Pericardium fibroblast (primary cell): ENCODE data around the gene TEKT5. TPM values are rescaled to one million over a fixed set of nuclear protein-coding genes. Genes with fewer than 3 reads are reported as not detected.

Source experiments
- total RNA-seq: library from RNA; depleted of rRNA; stranded (reverse); fragments of >200 nt; gene quantifications from 2 replicates; pipeline ENCODE4 v1.2.3, GENCODE V29; 2015

The TEKT5 gene
- total RNA-seq: 0.09 TPM in 1 of 2 replicates, not detected in the other

DNA sequence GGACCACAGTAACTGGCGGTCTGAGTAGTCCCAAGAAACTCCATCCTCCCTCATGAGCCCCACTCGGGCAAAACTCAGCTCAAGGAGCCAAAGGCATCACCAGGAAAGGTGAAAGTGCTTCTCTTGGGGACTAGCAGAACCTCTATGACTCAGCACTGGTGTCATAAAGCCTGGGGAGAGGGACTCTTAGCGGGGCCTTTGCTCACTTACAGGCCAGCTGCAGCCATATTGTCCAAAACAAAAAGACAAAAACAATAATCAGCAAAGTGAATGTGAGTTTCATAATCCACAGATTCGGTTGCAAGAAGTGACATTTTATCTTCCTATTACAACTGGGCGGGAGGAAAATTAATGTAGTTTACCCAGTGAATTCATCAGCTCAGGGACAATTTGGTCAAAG, at the start of gene TEKT5:
Gene TEKT5 (minus strand): TSS at position 101 of the 400 bp plus-strand sequence. CDS start 57 bp downstream, at position 44.

GRCh38 chr16:10743610-10744369, 49.1 kb upstream of the TEKT5 start, which contains the start of gene NUBP1:
TSS of gene NUBP1 (plus strand) at chr16:10743842. CDS start at chr16:10743864, 22 bp downstream.

DNA sequence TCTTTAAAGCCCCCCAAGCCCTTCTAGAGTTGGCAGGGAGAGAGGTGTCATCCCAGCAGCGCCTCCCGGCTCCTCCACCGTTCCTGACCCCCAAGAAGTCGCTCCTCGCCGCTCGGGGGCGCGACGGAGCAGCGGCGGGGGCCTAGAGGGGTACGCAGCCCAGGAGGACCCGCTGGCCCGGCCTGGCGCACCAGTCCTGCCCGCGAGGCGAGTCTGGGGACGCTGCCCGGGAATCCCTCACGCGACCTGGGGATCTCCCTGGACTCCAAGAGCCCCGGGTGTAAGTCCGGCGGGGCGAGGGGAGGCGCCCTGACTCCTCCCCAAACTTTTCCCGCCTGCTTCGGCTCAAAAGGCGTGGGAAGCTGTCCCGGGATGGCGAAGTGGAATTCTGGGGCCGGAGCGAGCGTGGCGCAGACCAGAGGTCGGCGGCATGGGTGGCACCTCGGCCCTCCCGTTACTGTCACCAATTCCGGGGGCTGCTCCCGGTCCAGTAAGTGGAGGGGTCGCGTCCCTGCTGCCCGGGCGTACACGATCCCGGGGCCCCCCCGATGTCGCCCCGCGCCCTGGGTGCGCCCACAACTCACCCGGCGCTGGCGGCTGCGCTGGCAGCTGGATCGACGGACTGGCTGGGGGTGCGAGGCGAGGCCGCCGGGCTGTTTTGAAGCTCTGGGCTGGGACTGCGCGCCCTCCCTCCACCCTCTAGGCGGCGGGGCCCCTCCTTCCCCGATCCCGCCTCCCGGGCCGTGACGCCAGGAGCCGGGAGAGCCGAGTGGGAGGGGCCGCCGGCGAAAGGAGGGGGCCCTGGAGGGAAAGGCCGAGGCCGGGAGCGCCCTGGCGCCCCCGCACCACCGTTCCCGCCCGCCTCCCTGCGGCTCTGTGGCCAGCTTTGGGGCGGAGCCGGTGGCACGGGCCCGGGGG, 114.5 kb downstream of the TEKT5 start, which contains the start of gene EMP2:
Gene EMP2 (minus strand): TSS at position 634 of the 918 bp plus-strand sequence. CDS start 32,981 bp downstream, outside the sequence.

Other genes with a start within 250 kb of the TEKT5 start
- 14.0 and 27.9 TPM in 2 replicates for gene EMP2, start 114.3 kb downstream of the TEKT5 start, total RNA-seq
- 22.1 and 29.3 TPM in 2 replicates for gene NUBP1, start 48.9 kb upstream of the TEKT5 start, total RNA-seq
- 0.12 TPM in 1 of 2 replicates, not detected in the other for gene TVP23A, start 123.9 kb upstream of the TEKT5 start, total RNA-seq
- 0.09 and 0.35 TPM in 2 replicates for gene CIITA, start 182.3 kb upstream of the TEKT5 start, total RNA-seq
- 83.9 and 122 TPM in 2 replicates for gene DEXI, start 247.5 kb upstream of the TEKT5 start, total RNA-seq
- 15.4 and 16.1 TPM in 2 replicates for gene CLEC16A, start 249.6 kb upstream of the TEKT5 start, total RNA-seq